ENCODE data around the gene MAP7D3.

MAP7D3 gene

DNA sequence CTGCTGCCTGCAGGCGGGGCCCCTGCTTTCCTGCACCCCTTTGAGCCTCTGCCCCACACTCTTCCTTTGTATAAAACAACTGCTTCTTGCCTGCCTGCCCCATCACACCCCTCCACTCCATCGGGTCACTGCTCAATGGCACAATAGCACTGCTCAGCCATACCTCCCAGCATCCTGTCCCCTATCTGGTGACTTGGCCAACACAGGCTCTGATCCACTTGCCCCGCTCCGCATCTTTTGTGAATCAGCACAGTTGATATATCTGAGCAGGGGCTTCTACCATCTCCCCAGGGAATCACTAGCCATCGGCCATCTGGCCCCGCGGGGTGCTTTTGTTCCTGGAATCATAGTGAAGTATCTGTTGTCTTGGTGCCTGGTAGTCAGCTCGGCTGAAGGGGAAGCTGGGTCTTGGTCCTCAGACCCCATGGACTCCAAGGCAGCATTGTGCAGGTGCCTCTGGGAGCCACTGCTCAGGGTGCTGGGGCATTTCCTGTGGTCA, 45.3 kb downstream of the MAP7D3 start:
- no peak for DNase-seq

GRCh38 chrX:136204571-136204970, 46.6 kb downstream of the MAP7D3 start:
- DNase-seq, result no peak

- no peak for DNase-seq
Observed at GRCh38 chrX:136203951-136204350, 47.2 kb downstream of the MAP7D3 start.

GRCh38 chrX:136203438-136203837, 47.8 kb downstream of the MAP7D3 start:
- no peak for DNase-seq

DNA sequence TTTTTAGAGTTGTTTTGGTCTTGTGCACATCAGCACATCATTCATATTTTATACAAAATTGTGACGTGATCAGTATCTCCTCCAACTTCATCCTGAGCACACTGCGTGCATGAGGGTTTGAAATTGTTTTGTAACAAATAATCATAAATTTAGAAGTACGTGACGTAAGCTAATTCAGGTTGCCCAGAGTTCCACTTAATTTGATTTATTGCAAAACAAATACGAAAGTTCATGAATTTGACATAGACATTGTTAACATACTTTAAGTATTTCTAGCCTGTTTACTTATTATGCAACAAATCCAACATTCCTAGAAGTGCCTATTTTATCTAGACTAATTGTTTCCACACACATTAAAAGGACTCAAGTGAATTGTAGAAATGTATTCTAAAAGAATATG, 48.3 kb downstream of the MAP7D3 start:
- DNase-seq, result no peak

GRCh38 chrX:136201601-136202000, 49.6 kb downstream of the MAP7D3 start:
- DNase-seq, result no peak

DNA sequence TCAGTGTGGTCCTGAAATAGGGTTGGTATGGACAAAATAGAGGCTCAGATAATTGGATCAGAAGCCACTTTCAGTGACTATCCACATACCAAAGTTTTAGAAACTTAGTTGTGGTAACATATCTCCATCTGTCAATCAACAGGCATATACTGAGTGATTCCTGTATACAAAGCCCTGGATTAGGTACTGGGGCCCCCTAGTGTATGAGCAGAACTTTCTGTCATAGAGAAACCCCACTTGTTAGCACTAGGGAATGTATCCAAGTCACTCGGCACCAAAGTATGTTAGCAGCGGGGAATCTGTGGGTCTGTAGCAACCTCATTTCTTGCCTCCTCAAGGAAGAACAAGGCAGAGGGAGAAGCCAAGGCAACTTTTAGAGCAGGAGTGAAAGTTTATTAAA, 50.7 kb downstream of the MAP7D3 start:
- DNase-seq, result no peak

GRCh38 chrX:136199365-136199764, 51.8 kb downstream of the MAP7D3 start:
- no peak for DNase-seq

GRCh38 chrX:136198678-136199243, 52.4 kb downstream of the MAP7D3 start:
- no peak for DNase-seq

- DNase-seq, result no peak
Observed at GRCh38 chrX:136198010-136198409, 53.2 kb downstream of the MAP7D3 start.

DNA sequence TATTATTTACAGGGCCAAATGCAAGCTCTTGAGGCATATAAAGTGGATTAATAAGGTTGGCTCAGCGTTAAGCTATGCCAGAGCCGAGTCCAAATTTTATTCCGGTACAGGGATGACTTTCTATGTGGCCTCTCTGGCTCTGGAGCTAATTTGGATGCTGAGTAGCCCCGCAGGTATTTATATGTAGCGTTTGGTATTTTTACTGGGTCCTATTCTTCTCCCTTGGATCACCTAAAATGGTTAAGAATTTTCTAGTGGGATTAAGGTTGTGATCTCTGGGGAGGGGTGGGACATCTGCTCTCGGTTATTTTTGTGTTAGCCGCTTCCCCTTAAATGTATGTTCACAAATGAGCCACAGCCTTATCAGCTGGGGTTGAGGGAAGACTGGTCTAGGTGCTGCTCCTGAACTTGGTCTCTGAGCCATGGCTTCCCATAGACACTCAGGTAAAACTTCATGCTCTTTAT, 54.5 kb downstream of the MAP7D3 start:
- DNase-seq, result no peak

DNA sequence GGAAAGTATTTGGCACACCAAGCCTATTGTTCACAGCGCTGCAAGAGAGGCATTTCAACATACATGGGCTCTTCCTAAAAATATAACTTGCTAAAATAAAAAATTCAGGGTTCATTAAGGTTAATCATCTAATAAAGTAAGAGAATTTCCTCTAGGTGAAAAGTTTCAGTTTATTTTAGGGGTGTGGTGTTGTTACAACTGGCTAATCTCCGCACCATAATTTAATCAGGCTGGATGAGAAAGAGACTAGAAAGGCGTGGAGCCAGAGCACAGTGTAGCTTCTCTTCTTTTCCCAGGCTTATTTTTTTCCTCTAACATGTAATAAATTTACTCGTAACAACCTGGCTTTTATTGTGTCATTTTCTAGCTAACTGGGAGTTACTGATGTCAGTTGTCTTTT, 56.0 kb downstream of the MAP7D3 start:
- no peak for DNase-seq

DNA sequence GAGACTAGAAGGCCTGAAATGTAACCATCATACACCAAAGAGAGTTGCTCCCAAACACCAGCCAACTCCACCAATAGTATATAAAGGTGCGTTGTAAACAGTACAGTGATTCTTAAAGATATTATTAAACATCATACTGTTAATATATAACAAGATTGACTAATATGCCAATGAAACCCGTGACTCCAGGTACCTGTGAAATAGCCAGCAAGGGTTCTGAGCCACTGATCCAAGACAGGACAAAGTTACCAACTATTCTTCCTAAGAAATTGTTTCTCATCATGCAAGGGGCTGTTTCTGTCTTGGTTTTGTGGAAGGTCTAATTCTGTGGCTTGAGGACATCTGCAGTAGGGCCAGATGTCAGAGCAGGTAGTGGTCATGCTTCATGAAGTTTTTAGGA, 56.7 kb downstream of the MAP7D3 start:
- DNase-seq, result no peak

- no peak for DNase-seq
Observed at GRCh38 chrX:136193771-136194170, 57.4 kb downstream of the MAP7D3 start.

- no peak for DNase-seq
Observed at GRCh38 chrX:136192839-136193414, 58.3 kb downstream of the MAP7D3 start.

DNA sequence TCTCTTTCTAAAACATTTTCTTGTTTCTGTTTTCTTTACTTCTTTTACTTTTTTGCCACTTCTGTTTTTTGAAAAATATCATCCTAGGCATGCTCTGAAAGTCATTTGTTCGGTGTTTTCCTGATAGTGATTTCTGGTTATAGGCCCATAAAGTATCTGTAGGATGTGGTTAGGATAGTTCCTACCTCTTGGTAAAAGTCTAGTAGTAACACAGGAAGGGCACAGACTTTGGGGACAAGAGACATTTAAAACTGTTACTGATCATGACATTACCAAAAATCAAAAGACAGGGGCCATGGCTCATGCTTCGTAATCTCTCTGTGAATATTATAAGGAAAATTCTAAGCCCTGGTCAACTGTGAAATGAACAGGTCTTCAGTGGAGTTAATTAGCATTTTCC, 59.1 kb downstream of the MAP7D3 start:
- no peak for DNase-seq

GRCh38 chrX:136191171-136191570, 60.0 kb downstream of the MAP7D3 start:
- no peak for DNase-seq

GRCh38 chrX:136190038-136190713, 61.0 kb downstream of the MAP7D3 start:
- DNase-seq, result no peak

- no peak for DNase-seq
Observed at GRCh38 chrX:136189222-136189621, 62.0 kb downstream of the MAP7D3 start.

DNA sequence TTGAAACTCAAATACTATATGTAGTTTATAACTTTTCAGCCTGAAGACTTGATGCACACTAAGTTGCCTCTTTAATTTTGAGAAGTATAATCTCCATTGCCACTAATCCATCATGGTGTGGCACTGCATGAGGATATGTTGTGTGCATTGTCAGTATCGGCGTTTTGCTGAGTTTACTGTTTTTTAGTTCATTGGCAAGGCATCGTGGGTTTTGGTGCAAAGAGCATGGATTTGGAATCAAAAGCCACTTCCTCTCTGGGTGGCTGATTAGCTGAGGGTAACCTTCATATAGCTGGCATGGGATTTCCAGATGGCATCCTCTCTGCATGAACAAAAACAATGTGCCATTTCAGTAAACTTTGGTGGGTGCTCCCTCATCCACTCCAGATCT, 65.2 kb downstream of the MAP7D3 start:
- DNase-seq, result no peak

DNA sequence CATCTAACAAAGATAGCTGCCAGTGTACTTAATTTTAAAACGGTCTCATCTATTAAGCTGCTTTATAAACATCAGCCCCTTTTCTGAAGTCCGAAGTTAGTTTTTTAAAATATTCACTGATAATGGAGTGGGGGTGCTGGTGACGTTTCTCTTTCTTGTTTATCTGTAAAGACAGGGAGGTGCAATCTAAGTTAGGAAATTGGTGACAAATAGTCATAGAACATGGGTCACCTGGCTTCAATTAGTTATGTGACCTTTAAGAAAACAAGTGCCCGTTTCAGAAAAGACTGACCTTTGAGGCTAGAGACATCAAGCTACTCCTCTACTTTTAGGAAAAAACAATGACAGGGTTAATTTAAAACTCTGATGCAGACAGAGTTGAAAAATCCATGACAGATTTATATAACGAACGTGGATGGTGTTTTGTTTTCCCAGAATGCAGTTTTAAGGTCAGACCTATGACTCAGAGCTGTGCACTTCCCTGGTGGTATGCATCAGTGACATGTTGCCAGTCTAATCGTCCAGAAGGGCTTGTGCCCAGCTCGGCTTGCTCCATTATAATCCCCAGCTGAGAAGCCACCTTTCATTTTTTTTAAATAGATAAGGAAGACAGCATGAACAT, 65.7 kb downstream of the MAP7D3 start:
- no peak for DNase-seq

DNA sequence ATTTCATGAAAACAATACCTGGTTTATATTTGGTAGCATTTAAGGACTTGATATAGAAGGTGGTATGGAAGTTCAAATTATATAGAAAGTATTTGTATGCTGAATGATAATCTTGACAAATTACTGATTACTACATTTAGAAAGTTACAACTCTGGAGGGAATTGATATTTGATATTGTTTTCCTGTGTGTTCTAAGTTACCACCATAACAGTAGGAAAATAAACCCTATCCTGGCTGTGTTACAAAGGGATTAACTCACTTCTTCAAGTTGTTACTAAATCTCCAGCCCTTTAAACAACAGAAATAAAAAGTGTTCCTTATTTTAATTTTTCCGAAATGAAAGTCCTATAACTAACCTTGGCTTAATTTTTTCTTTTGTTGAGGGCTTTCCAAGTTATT, 67.3 kb downstream of the MAP7D3 start:
- no peak for DNase-seq

- DNase-seq, result no peak
Observed at GRCh38 chrX:136183172-136183571, 68.0 kb downstream of the MAP7D3 start.

GRCh38 chrX:136182414-136182813, 68.8 kb downstream of the MAP7D3 start:
- DNase-seq, result no peak
